ENCODE measurements around the gene CUBN.

CUBN gene

GRCh38 chr10:17041626-17042520 lies 87.7 kb downstream of the CUBN start:
- no peak for DNase-seq (ENCODE audit: low read depth in 2 of 2)

GRCh38 chr10:17038627-17039026 lies 91.0 kb downstream of the CUBN start:
- no peak for DNase-seq (ENCODE audit: low read depth in 2 of 2)

- DNase-seq (ENCODE audit: low read depth in 2 of 2), result no peak
Observed at GRCh38 chr10:17037910-17038309, 91.7 kb downstream of the CUBN start.

- DNase-seq (ENCODE audit: low read depth in 2 of 2), result no peak
Observed at GRCh38 chr10:17035446-17035845, 94.2 kb downstream of the CUBN start.

- DNase-seq (ENCODE audit: low read depth in 2 of 2), result no peak
Observed at GRCh38 chr10:17033529-17034260, 95.9 kb downstream of the CUBN start.

GRCh38 chr10:17031637-17032635 lies 97.7 kb downstream of the CUBN start:
- DNase-seq (ENCODE audit: low read depth in 2 of 2), result no peak

GRCh38 chr10:17029581-17030271 lies 99.9 kb downstream of the CUBN start:
- DNase-seq (ENCODE audit: low read depth in 2 of 2), result peak; percentile 81 to 87

- no peak for DNase-seq (ENCODE audit: low read depth in 2 of 2)
Observed at GRCh38 chr10:17029239-17029580, 100.4 kb downstream of the CUBN start.

GRCh38 chr10:17028798-17029197 lies 100.8 kb downstream of the CUBN start:
- DNase-seq (ENCODE audit: low read depth in 2 of 2), result no peak

- DNase-seq (ENCODE audit: low read depth in 2 of 2), result peak; percentile 30 to 71
Observed at GRCh38 chr10:17026686-17027485, 102.7 kb downstream of the CUBN start.

- DNase-seq (ENCODE audit: low read depth in 2 of 2), result peak; percentile 38 to 57
Observed at GRCh38 chr10:17025444-17026295, 103.9 kb downstream of the CUBN start.

- DNase-seq (ENCODE audit: low read depth in 2 of 2), result no peak
Observed at GRCh38 chr10:17024461-17024860, 105.2 kb downstream of the CUBN start.

GRCh38 chr10:17023386-17024298 lies 106.0 kb downstream of the CUBN start:
- DNase-seq (ENCODE audit: low read depth in 2 of 2), result peak; percentile 53 to 77

- DNase-seq (ENCODE audit: low read depth in 2 of 2), result no peak
Observed at GRCh38 chr10:17022896-17023295, 106.7 kb downstream of the CUBN start.

GRCh38 chr10:17022466-17022825 lies 107.2 kb downstream of the CUBN start:
- no peak for DNase-seq (ENCODE audit: low read depth in 2 of 2)

GRCh38 chr10:17021656-17022465 lies 107.8 kb downstream of the CUBN start:
- no peak for DNase-seq (ENCODE audit: low read depth in 2 of 2)

GRCh38 chr10:17019696-17020095 lies 109.9 kb downstream of the CUBN start:
- DNase-seq (ENCODE audit: low read depth in 2 of 2), result no peak
